Endodermal cell (in vitro differentiated cells): ENCODE results near the gene KPNA3. TPM values are rescaled to one million over a fixed set of nuclear protein-coding genes. Genes with fewer than 3 reads are reported as not detected.
A peak's percentile ranks its signal among the peaks of the same experiment; 100 is the strongest.

Experiments used
- DNase-seq: peaks from one replicate; pipeline ENCODE4 v3.0.0-alpha.2; 2017
- H3K27ac ChIP-seq: 2 replicates; pipeline ENCODE4 v1.5.1; 2013; ENCODE audit warnings: mild to moderate bottlenecking, low read depth, low read length, moderate library complexity
- H3K27me3 ChIP-seq: 2 replicates; pipeline ENCODE4 v1.6.1; 2013; ENCODE audit warnings: mild to moderate bottlenecking, low read length, moderate library complexity; ENCODE audit not compliant: insufficient read depth, control insufficient read depth, poor library complexity, severe bottlenecking
- H3K36me3 ChIP-seq: 2 replicates; pipeline ENCODE4 v1.7.0; 2013; ENCODE audit warnings: mild to moderate bottlenecking, low read length, moderate library complexity; ENCODE audit not compliant: control insufficient read depth, insufficient read depth
- H3K4me1 ChIP-seq: one replicate; pipeline ENCODE4 v1.7.0; 2013; ENCODE audit warnings: low read length; ENCODE audit not compliant: control insufficient read depth, insufficient read depth
- H3K4me3 ChIP-seq: 2 replicates; pipeline ENCODE4 v1.5.1; 2013; ENCODE audit warnings: mild to moderate bottlenecking, low read length, moderate library complexity
- H3K9ac ChIP-seq: 2 replicates; pipeline ENCODE4 v1.6.1; 2013; ENCODE audit warnings: mild to moderate bottlenecking, low read length, moderate library complexity; ENCODE audit not compliant: poor library complexity, severe bottlenecking; ENCODE audit errors: extremely low read depth
- H3K9me3 ChIP-seq: 2 replicates; pipeline ENCODE4 v1.6.1; 2013; ENCODE audit warnings: mild to moderate bottlenecking, low read length, moderate library complexity; ENCODE audit not compliant: control insufficient read depth
- H3K27ac Mint-ChIP-seq: 2 replicates; pipeline ENCODE4 v1.8.0; 2020; ENCODE audit warnings: mixed read lengths
- H3K27me3 Mint-ChIP-seq: 2 replicates; pipeline ENCODE4 v1.8.0; 2021; ENCODE audit warnings: mild to moderate bottlenecking, mixed read lengths; ENCODE audit not compliant: insufficient read depth
- H3K36me3 Mint-ChIP-seq: 2 replicates; pipeline ENCODE4 v1.8.0; 2020; ENCODE audit warnings: low read depth, mixed read lengths
- H3K4me1 Mint-ChIP-seq: 2 replicates; pipeline ENCODE4 v1.8.0; 2020; ENCODE audit warnings: mixed read lengths
- H3K4me3 Mint-ChIP-seq: 2 replicates; pipeline ENCODE4 v1.8.0; 2020; ENCODE audit warnings: mild to moderate bottlenecking, moderate library complexity, mixed read lengths
- H3K9me3 Mint-ChIP-seq: 2 replicates; pipeline ENCODE4 v1.8.0; 2020; ENCODE audit warnings: mild to moderate bottlenecking, mixed read lengths
- CTCF ChIP-seq: fragments of 200-600 bp; sonication (generic); conservative IDR thresholded peaks from 2 replicates; pipeline ENCODE4 v1.5.0; 2021; ENCODE audit warnings: antibody characterized with exemption, mild to moderate bottlenecking
- WGBS, 2 experiments: methylation state at CpG; one replicate each; pipeline versions ENCODE4 v1.1.5 to v1.1.7; 2013; ENCODE audit warnings: missing lambda C conversion rate in 2 of 2, mixed read lengths in 1 of 2; ENCODE audit not compliant: insufficient coverage in 1 of 2, insufficient read length in 1 of 2; 5-methylcytosine and 5-hydroxymethylcytosine counted together
- total RNA-seq, 2 donors: library from RNA; stranded (reverse); fragmentation: NEBNext Ultra II Directional in 1 of 2; extraction: Animal tissue kit (Norgen Biotek cat#: 25700) in 1 of 2; gene quantifications; 2 replicates in 1 of 2; 3 replicates in 1 of 2; pipeline ENCODE4 v1.2.1, GENCODE V29; 2021

KPNA3 gene
- total RNA-seq, 2 donors from 2014 or later, result 59.0 to 64.2 TPM

- no peaks in the 10 kb centered on the region for H3K36me3 ChIP-seq
- 88 to 94% methylated on average over 2 to 4 of the region's 4 CpGs for WGBS, 2 experiments
- H3K27ac ChIP-seq, result no peak overlapping the region
- Mint-ChIP-seq H3K4me3 (no peak overlapping the region), H3K36me3 (no peaks in the 10 kb centered on the region), H3K9me3 (peaks cover 3% of the 10 kb centered on the region), H3K27me3 (peaks cover 6% of the 10 kb centered on the region), H3K27ac (no peak overlapping the region), H3K4me1 (peaks cover 27% of the 10 kb centered on the region)
- H3K27me3 ChIP-seq, result no peaks in the 10 kb centered on the region
- peaks cover 14% of the 10 kb centered on the region for H3K4me1 ChIP-seq
- H3K9ac ChIP-seq, result no peak overlapping the region
- peaks cover 9% of the 10 kb centered on the region for H3K9me3 ChIP-seq
- no peak for DNase-seq
- no peak overlapping the region for H3K4me3 ChIP-seq
- no peak for TF ChIP-seq CTCF
These were observed 47.8 kb upstream of the KPNA3 start for GRCh38 chr13:49840266-49840665.

GRCh38 chr13:49838989-49839388, 46.5 kb upstream of the KPNA3 start:
- no peaks in the 10 kb centered on the region for H3K27me3 ChIP-seq
- no peak overlapping the region for H3K4me3 ChIP-seq
- Mint-ChIP-seq H3K27ac (no peak overlapping the region), H3K27me3 (peaks cover 2% of the 10 kb centered on the region), H3K4me3 (no peak overlapping the region), H3K4me1 (peaks cover 35% of the 10 kb centered on the region), H3K9me3 (peaks cover 3% of the 10 kb centered on the region), H3K36me3 (no peaks in the 10 kb centered on the region)
- no peak for TF ChIP-seq CTCF
- H3K36me3 ChIP-seq, result no peaks in the 10 kb centered on the region
- WGBS, 2 experiments, result 92 to 100% methylated on average over 2 to 4 of the region's 4 CpGs
- peak; percentile 53 for DNase-seq
- H3K9ac ChIP-seq, result no peak overlapping the region
- no peak overlapping the region for H3K27ac ChIP-seq
- H3K4me1 ChIP-seq, result peaks cover 14% of the 10 kb centered on the region
- H3K9me3 ChIP-seq, result peaks cover 9% of the 10 kb centered on the region

- H3K9me3 Mint-ChIP-seq, result no peaks in the 10 kb centered on the region
- WGBS, 2 experiments, result 14 to 52% methylated on average over 2 to 5 of the region's 5 CpGs
- DNase-seq, result peak; percentile 74
- no peak overlapping the region for H3K4me3 Mint-ChIP-seq
- Histone ChIP-seq H3K9ac (no peak overlapping the region), H3K4me3 (no peak overlapping the region), H3K36me3 (no peaks in the 10 kb centered on the region), H3K9me3 (no peaks in the 10 kb centered on the region), H3K27me3 (no peaks in the 10 kb centered on the region), H3K27ac (no peak overlapping the region), H3K4me1 (peaks cover 14% of the 10 kb centered on the region)
- H3K36me3 Mint-ChIP-seq, result no peaks in the 10 kb centered on the region
- no peaks in the 10 kb centered on the region for H3K27me3 Mint-ChIP-seq
- peaks cover 29% of the 10 kb centered on the region for H3K4me1 Mint-ChIP-seq
- no peak overlapping the region for H3K27ac Mint-ChIP-seq
- no peak for TF ChIP-seq CTCF
These were observed 44.0 kb upstream of the KPNA3 start for GRCh38 chr13:49836516-49836915.
